ENCODE results near the gene TET2. TPM values are rescaled to one million over a fixed set of nuclear protein-coding genes. Genes with fewer than 3 reads are reported as not detected.

Gene TET2
- total RNA-seq, 2 donors from 2014 or later = 41.1 to 53.2 TPM

GRCh38 chr4:105148356-105148755, 1.7 kb downstream of the TET2 start:
- DNase-seq (no peak), ATAC-seq (no peak)
- Mint-ChIP-seq H3K27ac (peak overlapping the region; percentile 99), H3K27me3 (no peaks in the 10 kb centered on the region), H3K36me3 (ENCODE audit: low read depth) (peaks cover 8% of the 10 kb centered on the region), H3K4me3 (peak overlapping the region; percentile 99), H3K4me1 (peaks cover 39% of the 10 kb centered on the region)
- peaks cover 3% of the 10 kb centered on the region for H3K9me3 ChIP-seq (ENCODE audit: control insufficient read depth, low read length, poor library complexity, severe bottlenecking)

DNA sequence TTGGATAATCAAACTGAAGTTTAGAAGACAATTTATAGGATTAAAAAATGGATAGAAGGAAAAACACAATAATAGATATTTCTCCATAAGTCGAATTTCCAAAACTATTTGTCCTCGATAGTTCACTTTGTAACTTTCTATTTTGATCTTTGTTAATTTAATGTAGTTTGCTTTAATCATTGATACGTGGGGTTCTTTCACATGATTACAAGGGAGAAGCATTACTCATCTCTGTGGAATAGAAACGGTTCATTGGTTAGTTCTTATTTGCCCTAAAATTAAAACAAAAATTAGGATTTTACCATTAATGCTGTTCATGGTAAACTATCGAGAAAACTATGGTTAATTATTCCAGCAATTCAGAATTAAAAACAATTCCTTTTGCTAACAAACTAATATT, 2.1 kb downstream of the TET2 start:
- peaks cover 3% of the 10 kb centered on the region for H3K9me3 ChIP-seq (ENCODE audit: control insufficient read depth, low read length, poor library complexity, severe bottlenecking)
- H3K36me3 Mint-ChIP-seq (ENCODE audit: low read depth) = peaks cover 8% of the 10 kb centered on the region
- H3K27ac Mint-ChIP-seq = no peak overlapping the region
- H3K27me3 Mint-ChIP-seq = no peaks in the 10 kb centered on the region
- no peak for DNase-seq
- ATAC-seq = no peak
- peak overlapping the region; percentile 99 for H3K4me3 Mint-ChIP-seq
- peaks cover 39% of the 10 kb centered on the region for H3K4me1 Mint-ChIP-seq

- Mint-ChIP-seq H3K27ac (no peak overlapping the region), H3K36me3 (ENCODE audit: low read depth) (peaks cover 8% of the 10 kb centered on the region), H3K4me1 (peaks cover 46% of the 10 kb centered on the region), H3K27me3 (no peaks in the 10 kb centered on the region), H3K4me3 (no peak overlapping the region)
- DNase-seq (no peak), ATAC-seq (no peak)
- H3K9me3 ChIP-seq (ENCODE audit: control insufficient read depth, low read length, poor library complexity, severe bottlenecking) = peaks cover 3% of the 10 kb centered on the region
These were observed 3.1 kb downstream of the TET2 start for GRCh38 chr4:105149771-105150170.

- Mint-ChIP-seq H3K27me3 (no peaks in the 10 kb centered on the region), H3K4me1 (peaks cover 47% of the 10 kb centered on the region), H3K4me3 (no peak overlapping the region), H3K27ac (no peak overlapping the region), H3K36me3 (ENCODE audit: low read depth) (peaks cover 8% of the 10 kb centered on the region)
- DNase-seq = no peak
- H3K9me3 ChIP-seq (ENCODE audit: control insufficient read depth, low read length, poor library complexity, severe bottlenecking) = peaks cover 3% of the 10 kb centered on the region
- no peak for ATAC-seq
These were observed 3.8 kb downstream of the TET2 start for GRCh38 chr4:105150503-105150902.

- H3K27me3 Mint-ChIP-seq = no peaks in the 10 kb centered on the region
- H3K9me3 ChIP-seq (ENCODE audit: control insufficient read depth, low read length, poor library complexity, severe bottlenecking) = no peaks in the 10 kb centered on the region
- DNase-seq (no peak), ATAC-seq (no peak)
- no peak overlapping the region for H3K4me3 Mint-ChIP-seq
- H3K4me1 Mint-ChIP-seq = peaks cover 32% of the 10 kb centered on the region
- H3K36me3 Mint-ChIP-seq (ENCODE audit: low read depth) = no peaks in the 10 kb centered on the region
- no peak overlapping the region for H3K27ac Mint-ChIP-seq
These were observed 7.1 kb downstream of the TET2 start for GRCh38 chr4:105153749-105154148.

DNA sequence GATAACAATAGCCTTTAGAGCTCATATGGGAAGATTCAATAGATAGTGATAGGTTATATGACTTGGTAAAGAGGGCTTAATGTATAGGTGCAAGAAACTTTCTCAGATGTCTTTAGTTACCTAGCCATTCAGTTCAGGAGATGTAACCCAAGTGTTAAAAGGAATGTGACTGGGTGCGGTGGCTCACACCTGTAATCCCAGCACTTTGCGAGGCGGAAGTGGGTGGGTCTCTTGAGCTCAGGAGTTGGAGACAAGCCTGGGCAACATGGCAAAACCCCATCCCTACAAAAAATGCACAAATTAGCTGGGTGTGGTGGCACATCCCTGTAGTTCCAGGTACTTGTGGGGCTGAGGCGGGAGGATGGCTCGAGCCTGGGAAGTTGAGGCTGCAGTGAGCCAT, 7.9 kb downstream of the TET2 start:
- ATAC-seq = no peak
- no peak for DNase-seq
- peak overlapping the region; percentile 6 for H3K27ac Mint-ChIP-seq
- H3K9me3 ChIP-seq (ENCODE audit: control insufficient read depth, low read length, poor library complexity, severe bottlenecking) = no peaks in the 10 kb centered on the region
- H3K27me3 Mint-ChIP-seq = no peaks in the 10 kb centered on the region
- H3K36me3 Mint-ChIP-seq (ENCODE audit: low read depth) = no peaks in the 10 kb centered on the region
- H3K4me1 Mint-ChIP-seq = peaks cover 30% of the 10 kb centered on the region
- no peak overlapping the region for H3K4me3 Mint-ChIP-seq

- no peaks in the 10 kb centered on the region for H3K36me3 Mint-ChIP-seq (ENCODE audit: low read depth)
- DNase-seq (no peak), ATAC-seq (no peak)
- no peaks in the 10 kb centered on the region for H3K27me3 Mint-ChIP-seq
- no peaks in the 10 kb centered on the region for H3K9me3 ChIP-seq (ENCODE audit: control insufficient read depth, low read length, poor library complexity, severe bottlenecking)
- H3K4me3 Mint-ChIP-seq = no peak overlapping the region
- H3K4me1 Mint-ChIP-seq = peaks cover 28% of the 10 kb centered on the region
- no peak overlapping the region for H3K27ac Mint-ChIP-seq
These were observed 8.8 kb downstream of the TET2 start for GRCh38 chr4:105155426-105155825.

DNA sequence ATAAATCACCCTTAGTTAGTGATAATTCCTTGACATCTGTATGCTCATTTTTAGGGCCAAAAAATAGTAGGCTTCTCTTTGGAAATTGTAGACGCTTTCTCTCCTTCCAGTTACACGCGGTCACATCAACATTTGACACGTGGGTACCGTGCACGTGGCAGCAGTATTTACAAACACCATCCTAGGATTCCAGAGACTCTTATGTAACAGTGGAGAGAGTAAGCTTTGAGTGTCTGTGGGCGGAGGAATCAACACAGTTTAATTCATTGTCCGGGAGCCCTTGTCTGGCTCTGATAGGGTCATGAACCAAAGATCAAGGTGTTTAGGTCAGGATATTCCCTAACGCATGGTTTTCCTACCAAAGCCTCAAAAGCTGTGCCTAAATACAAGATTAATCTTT, 12.2 kb downstream of the TET2 start:
- H3K4me1 Mint-ChIP-seq = peaks cover 30% of the 10 kb centered on the region
- H3K9me3 ChIP-seq (ENCODE audit: control insufficient read depth, low read length, poor library complexity, severe bottlenecking) = no peaks in the 10 kb centered on the region
- ATAC-seq (no peak), DNase-seq (no peak)
- no peak overlapping the region for H3K4me3 Mint-ChIP-seq
- H3K27ac Mint-ChIP-seq = no peak overlapping the region
- no peaks in the 10 kb centered on the region for H3K36me3 Mint-ChIP-seq (ENCODE audit: low read depth)
- H3K27me3 Mint-ChIP-seq = no peaks in the 10 kb centered on the region

DNA sequence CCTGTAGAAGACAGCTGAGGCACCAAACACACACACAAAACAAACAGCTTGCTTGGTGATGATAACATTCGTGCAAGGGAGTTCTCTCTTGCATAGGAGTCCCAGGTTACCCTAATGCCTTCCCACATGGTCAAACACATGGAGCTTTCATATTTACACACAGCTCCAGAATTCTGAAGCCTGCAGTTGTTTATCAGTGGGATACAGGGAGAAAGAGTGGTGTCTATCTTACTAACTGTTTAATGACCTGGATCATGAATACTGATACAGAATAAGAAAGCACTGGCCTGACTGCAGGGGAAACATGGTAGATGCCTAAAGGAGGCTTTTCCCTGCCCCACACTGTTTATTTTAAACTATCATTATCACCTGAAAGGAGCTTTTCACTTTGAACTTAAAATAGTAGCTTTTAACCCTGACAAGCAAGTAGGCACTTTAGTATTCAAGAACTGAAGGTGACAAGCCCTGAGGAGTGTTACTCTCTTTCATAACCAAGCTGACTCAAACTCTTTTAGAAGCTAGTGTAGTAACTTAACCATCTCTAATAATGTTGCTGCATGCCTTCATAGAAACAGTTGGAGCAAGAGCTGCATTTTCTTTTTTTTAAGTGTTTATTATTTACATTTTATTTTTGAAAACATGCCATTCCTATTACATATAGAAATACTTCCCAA, 15.6 kb downstream of the TET2 start:
- H3K27ac Mint-ChIP-seq = no peak overlapping the region
- no peaks in the 10 kb centered on the region for H3K36me3 Mint-ChIP-seq (ENCODE audit: low read depth)
- H3K27me3 Mint-ChIP-seq = no peaks in the 10 kb centered on the region
- H3K4me3 Mint-ChIP-seq = no peak overlapping the region
- ATAC-seq (no peak), DNase-seq (no peak)
- peaks cover 17% of the 10 kb centered on the region for H3K4me1 Mint-ChIP-seq
- H3K9me3 ChIP-seq (ENCODE audit: control insufficient read depth, low read length, poor library complexity, severe bottlenecking) = no peaks in the 10 kb centered on the region

- Mint-ChIP-seq H3K27ac (no peak overlapping the region), H3K27me3 (no peaks in the 10 kb centered on the region), H3K4me1 (peaks cover 25% of the 10 kb centered on the region), H3K36me3 (ENCODE audit: low read depth) (no peaks in the 10 kb centered on the region), H3K4me3 (no peak overlapping the region)
- no peak for DNase-seq
- ATAC-seq = no peak
- no peaks in the 10 kb centered on the region for H3K9me3 ChIP-seq (ENCODE audit: control insufficient read depth, low read length, poor library complexity, severe bottlenecking)
These were observed 17.9 kb downstream of the TET2 start for GRCh38 chr4:105164548-105164947.

- Mint-ChIP-seq H3K4me3 (no peak overlapping the region), H3K36me3 (ENCODE audit: low read depth) (no peaks in the 10 kb centered on the region), H3K27ac (no peak overlapping the region), H3K27me3 (no peaks in the 10 kb centered on the region), H3K4me1 (peaks cover 26% of the 10 kb centered on the region)
- no peak for DNase-seq
- no peak for ATAC-seq
- no peaks in the 10 kb centered on the region for H3K9me3 ChIP-seq (ENCODE audit: control insufficient read depth, low read length, poor library complexity, severe bottlenecking)
These were observed 19.4 kb downstream of the TET2 start for GRCh38 chr4:105166066-105166465.

DNA sequence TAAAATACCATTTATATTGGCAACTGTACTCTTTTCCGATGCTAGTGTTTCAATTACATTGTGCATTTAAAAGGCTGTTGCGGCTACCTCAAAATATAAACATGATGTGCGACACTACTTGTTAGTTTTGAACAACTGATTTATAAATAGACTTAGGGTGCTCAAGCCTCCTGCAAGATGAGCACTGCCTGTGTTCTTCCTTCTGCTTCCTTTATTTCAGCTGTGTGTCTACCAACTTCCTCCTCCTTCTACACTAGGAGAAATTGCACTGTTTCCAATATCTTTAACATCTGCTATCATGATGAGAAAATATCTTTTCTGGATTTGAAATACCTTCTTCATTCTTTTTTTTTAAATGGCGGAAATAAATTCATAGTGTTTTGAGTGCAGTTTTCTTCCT, 24.0 kb downstream of the TET2 start:
- no peaks in the 10 kb centered on the region for H3K9me3 ChIP-seq (ENCODE audit: control insufficient read depth, low read length, poor library complexity, severe bottlenecking)
- no peak overlapping the region for H3K27ac Mint-ChIP-seq
- no peak for DNase-seq
- no peak for ATAC-seq
- no peaks in the 10 kb centered on the region for H3K36me3 Mint-ChIP-seq (ENCODE audit: low read depth)
- H3K27me3 Mint-ChIP-seq = no peaks in the 10 kb centered on the region
- no peak overlapping the region for H3K4me3 Mint-ChIP-seq
- peaks cover 12% of the 10 kb centered on the region for H3K4me1 Mint-ChIP-seq

DNA sequence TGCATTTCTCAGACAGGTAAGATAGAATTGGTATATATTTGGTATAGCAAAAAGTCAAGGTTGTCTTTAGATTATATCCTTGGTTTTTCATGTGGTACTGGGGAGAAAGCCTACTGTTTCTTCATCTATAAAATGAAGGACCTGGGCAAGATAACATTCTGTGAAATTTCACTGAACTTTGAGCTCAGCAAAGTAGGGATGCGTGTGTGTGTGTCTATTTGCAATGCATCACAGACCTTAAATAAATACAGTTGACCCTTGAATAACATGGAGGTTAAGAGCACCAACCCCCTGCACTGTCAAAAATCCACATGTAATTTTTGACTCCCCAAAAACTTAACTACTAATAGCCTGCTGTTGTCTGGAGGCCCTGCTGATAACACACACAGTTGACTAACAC, 25.2 kb downstream of the TET2 start:
- H3K4me3 Mint-ChIP-seq = no peak overlapping the region
- peaks cover 12% of the 10 kb centered on the region for H3K4me1 Mint-ChIP-seq
- no peak for ATAC-seq
- no peaks in the 10 kb centered on the region for H3K36me3 Mint-ChIP-seq (ENCODE audit: low read depth)
- H3K9me3 ChIP-seq (ENCODE audit: control insufficient read depth, low read length, poor library complexity, severe bottlenecking) = no peaks in the 10 kb centered on the region
- no peaks in the 10 kb centered on the region for H3K27me3 Mint-ChIP-seq
- no peak for DNase-seq
- H3K27ac Mint-ChIP-seq = no peak overlapping the region

GRCh38 chr4:105174098-105174497, 27.4 kb downstream of the TET2 start:
- Mint-ChIP-seq H3K36me3 (ENCODE audit: low read depth) (no peaks in the 10 kb centered on the region), H3K27me3 (no peaks in the 10 kb centered on the region), H3K27ac (no peak overlapping the region), H3K4me3 (no peak overlapping the region), H3K4me1 (peaks cover 11% of the 10 kb centered on the region)
- DNase-seq = no peak
- no peaks in the 10 kb centered on the region for H3K9me3 ChIP-seq (ENCODE audit: control insufficient read depth, low read length, poor library complexity, severe bottlenecking)
- ATAC-seq = no peak

All from T-helper 17 cell (primary cell).